HepG2 (cell line): ENCODE data around the gene NAV2. TPM values are rescaled to one million over a fixed set of nuclear protein-coding genes. Genes with fewer than 3 reads are reported as not detected.

Experiments used
- ATAC-seq: fragments of 200-7000 bp; cut with Tn5 transposase; 3 replicates; pipeline ENCODE4 v1.9.1; 2020; ENCODE audit warnings: mild to moderate bottlenecking, moderate library complexity
- BruUV-seq: library from RNA; stranded (reverse); fragments of 400-500 nt; replicated peaks from 2 replicates; lab custom pipeline; 2021; lab: Mats Ljungman, UMichigan
- CTCF ChIA-PET: fragments of 300-600 bp; formaldehyde crosslinking; extraction: SDS; loops from one replicate; lab custom pipeline; 2021; ENCODE audit warnings: low total read pairs, inconsistent platforms, low intra/inter-chr PET ratio; lab: Yijun Ruan, JAX
- POLR2A ChIA-PET: fragments of 350-600 bp; sonication (Branson Sonifier 250); formaldehyde crosslinking; loops from one replicate; lab custom pipeline; 2020; ENCODE audit warnings: antibody characterized with exemption, inconsistent platforms; lab: Yijun Ruan, JAX
- DNase-seq: peaks from one replicate; pipeline ENCODE4 v3.0.0-alpha.2; 2015; ENCODE audit warnings: low spot score
- FAIRE-seq: peaks from 3 replicates; lab custom pipeline; 2011; peaks lifted over from hg19 to GRCh38; lab: Jason Lieb, UNC
- H2AFZ ChIP-seq: one replicate; pipeline ENCODE4 v1.6.1; 2011; ENCODE audit warnings: low read length, inconsistent platforms
- H3K27ac ChIP-seq: fragments of 300-600 bp; 3 replicates; pipeline ENCODE4 v1.8.0; 2011; ENCODE audit warnings: mixed run types, mild to moderate bottlenecking, mixed read lengths, low read length, inconsistent platforms; ENCODE audit not compliant: insufficient read depth; ENCODE audit errors: extremely low read length
- H3K27me3 ChIP-seq, 2 experiments: fragments of 200-600 bp in 1 of 2; 2 replicates in 1 of 2; 3 replicates in 1 of 2; pipeline versions ENCODE4 v1.6.0 to v1.8.0; 2011; ENCODE audit warnings: low read length in 2 of 2, mild to moderate bottlenecking in 2 of 2, moderate library complexity in 2 of 2, inconsistent platforms in 1 of 2; ENCODE audit not compliant: insufficient read depth in 2 of 2, control insufficient read depth in 1 of 2
- H3K36me3 ChIP-seq, 2 experiments: fragments of 200-600 bp in 1 of 2; replicated peaks in 1 of 2; 2 replicates in 1 of 2; 3 replicates in 1 of 2; pipeline versions ENCODE4 v1.5.1 to v1.8.0; 2011; ENCODE audit warnings: low read length in 2 of 2, inconsistent platforms in 1 of 2; ENCODE audit not compliant: insufficient read depth in 2 of 2, control insufficient read depth in 1 of 2
- H3K4me1 ChIP-seq: 2 replicates; pipeline ENCODE4 v1.5.1; 2012; ENCODE audit warnings: low read length, inconsistent platforms; ENCODE audit not compliant: insufficient read depth
- H3K4me2 ChIP-seq: 2 replicates; pipeline ENCODE4 v1.6.0; 2011; ENCODE audit warnings: low read depth, low read length, inconsistent platforms
- H3K4me3 ChIP-seq, 3 experiments: fragments of 200-600 bp in 1 of 3; sonication (generic), shearing (Covaris generic) in 1 of 3; replicated peaks in 1 of 3; 2 replicates each; pipeline ENCODE4 v1.5.1; 2011 to 2016; ENCODE audit warnings: low read length in 3 of 3, inconsistent platforms in 2 of 3, low read depth in 2 of 3, mild to moderate bottlenecking in 2 of 3, control low read depth in 1 of 3, mixed read lengths in 1 of 3; ENCODE audit not compliant: insufficient read depth in 1 of 3
- H3K79me2 ChIP-seq: one replicate; pipeline ENCODE4 v1.6.1; 2011; ENCODE audit warnings: low read length, inconsistent platforms; ENCODE audit not compliant: insufficient read depth
- H3K9ac ChIP-seq: 2 replicates; pipeline ENCODE4 v1.6.0; 2011; ENCODE audit warnings: mild to moderate bottlenecking, low read depth, low read length, inconsistent platforms; ENCODE audit not compliant: insufficient read depth
- H3K9me3 ChIP-seq: 2 replicates; pipeline ENCODE4 v1.5.1; 2012; ENCODE audit warnings: mild to moderate bottlenecking, low read length
- H4K20me1 ChIP-seq: 2 replicates; pipeline ENCODE4 v1.6.0; 2011; ENCODE audit warnings: inconsistent platforms, mild to moderate bottlenecking, low read length, moderate library complexity; ENCODE audit not compliant: insufficient read depth
- ATF5 ChIP-seq: sonication (generic); formaldehyde crosslinking; IDR thresholded peaks from 2 replicates; pipeline ENCODE4 v1.4.0; 2020; ENCODE audit warnings: mild to moderate bottlenecking, low read depth, missing genetic modification reagents
- FUBP1 ChIP-seq: sonication (generic); formaldehyde crosslinking; IDR thresholded peaks from 2 replicates; pipeline ENCODE4 v1.5.1; 2020; ENCODE audit warnings: missing genetic modification reagents, mild to moderate bottlenecking, borderline replicate concordance
- KLF12 ChIP-seq: sonication (generic); formaldehyde crosslinking; IDR thresholded peaks from 2 replicates; pipeline ENCODE4 v1.4.0; 2020; ENCODE audit warnings: missing genetic modification reagents, borderline replicate concordance
- NFYB ChIP-seq: sonication (generic); formaldehyde crosslinking; IDR thresholded peaks from 2 replicates; pipeline ENCODE4 v1.4.0; 2020; ENCODE audit warnings: missing genetic modification reagents
- NR1H2 ChIP-seq: sonication (generic); formaldehyde crosslinking; IDR thresholded peaks from 2 replicates; pipeline ENCODE4 v1.8.1; 2022; ENCODE audit warnings: low read depth, missing genetic modification reagents, borderline replicate concordance
- RNF219 ChIP-seq: sonication (generic); formaldehyde crosslinking; IDR thresholded peaks from 2 replicates; pipeline ENCODE4 v1.5.0; 2020; ENCODE audit warnings: mild to moderate bottlenecking, missing genetic modification reagents
- RXRB ChIP-seq: IDR thresholded peaks from 2 replicates; pipeline ENCODE4 v1.6.1; 2016; ENCODE audit warnings: borderline replicate concordance, missing genetic modification reagents, missing compliant biosample characterization
- SMAD3 ChIP-seq: sonication (generic); formaldehyde crosslinking; IDR thresholded peaks from 2 replicates; pipeline ENCODE4 v1.4.0; 2020; ENCODE audit warnings: missing genetic modification reagents
- TBP ChIP-seq: sonication (generic); formaldehyde crosslinking; IDR thresholded peaks from 2 replicates; pipeline ENCODE4 v1.5.0; 2020; ENCODE audit warnings: missing genetic modification reagents
- ZEB1 ChIP-seq: IDR thresholded peaks from 2 replicates; pipeline ENCODE4 v1.6.1; 2012; ENCODE audit warnings: mild to moderate bottlenecking, low read depth, inconsistent platforms; ENCODE audit not compliant: insufficient replicate concordance
- ZNF282 ChIP-seq: fragments of 450-650 bp; IDR thresholded peaks from 2 replicates; pipeline ENCODE4 v1.6.1; 2018; ENCODE audit not compliant: partially characterized antibody
- ZNF33A ChIP-seq: sonication (generic); formaldehyde crosslinking; IDR thresholded peaks from 2 replicates; pipeline ENCODE4 v1.5.1; 2020; ENCODE audit warnings: missing genetic modification reagents, mild to moderate bottlenecking, moderate library complexity, borderline replicate concordance
- WGBS: methylation state at CpG from one replicate; pipeline ENCODE4 v1.1.6; 2017; ENCODE audit warnings: low lambda C conversion rate; 5-methylcytosine and 5-hydroxymethylcytosine counted together
- in situ Hi-C: cut with HindIII; loops from 2 replicates; pipeline ENCODE4 v1.10.0; 2017; ENCODE audit warnings: low pct_unique_long_range_greater_than_20kb; ENCODE audit not compliant: extremely low pct_ligation_motif_present
- intact Hi-C: fragments of 100-400 bp; cut with micrococcal nuclease; formaldehyde crosslinking; loops from one replicate; pipeline ENCODE4 v1.10.0; 2022; ENCODE audit not compliant: unreplicated experiment
- polyA plus RNA-seq, 8 experiments: library from polyadenylated mRNA; depleted of rRNA in 3 of 8; stranded (reverse) in 7 of 8; unstranded in 1 of 8; fragments of >200 nt; fragmentation: Illumina TruSeq in 4 of 8; extraction: Trizol in 4 of 8; gene quantifications; 2 replicates each; pipeline versions ENCODE4 v1.2.1 to v1.2.3, GENCODE V29; 2011 to 2016; ENCODE audit warnings: low read depth in 4 of 8, missing spikeins in 1 of 8, mixed read lengths in 1 of 8; ENCODE audit not compliant: insufficient read depth in 1 of 8
- total RNA-seq, 5 experiments: library from RNA; depleted of rRNA; stranded (reverse); fragments of >200 nt; fragmentation: Illumina TruSeq; extraction: Trizol; gene quantifications; 2 replicates each; pipeline ENCODE4 v1.2.3, GENCODE V29; 2016; ENCODE audit warnings: low read depth in 1 of 5
- TF ChIP-seq, protein P1 (sequence below): sonication (generic); formaldehyde crosslinking; IDR thresholded peaks from 2 replicates; pipeline ENCODE4 v1.4.0; 2020; ENCODE audit warnings: missing genetic modification reagents
- TF ChIP-seq, protein P2 (sequence below): sonication (generic); formaldehyde crosslinking; IDR thresholded peaks from 2 replicates; pipeline ENCODE4 v1.4.0; 2020; ENCODE audit warnings: mild to moderate bottlenecking, missing genetic modification reagents
- TF ChIP-seq, protein P3 (sequence below): IDR thresholded peaks from 2 replicates; pipeline ENCODE4 v1.6.1; 2016; ENCODE audit warnings: low read depth, borderline replicate concordance

NAV2 gene
- total and polyA plus RNA-seq, 2 of the 13 experiments (the other 11 are each of a cell fraction or from before 2014, with no cell fraction given), result 9.3 to 34.6 TPM

GRCh38 chr11:19675397-19675796, 37.2 kb upstream of the NAV2 start:
- in situ Hi-C loops, result no loop called here
- no peak for ATAC-seq
- TF ChIP-seq, protein P1, sequence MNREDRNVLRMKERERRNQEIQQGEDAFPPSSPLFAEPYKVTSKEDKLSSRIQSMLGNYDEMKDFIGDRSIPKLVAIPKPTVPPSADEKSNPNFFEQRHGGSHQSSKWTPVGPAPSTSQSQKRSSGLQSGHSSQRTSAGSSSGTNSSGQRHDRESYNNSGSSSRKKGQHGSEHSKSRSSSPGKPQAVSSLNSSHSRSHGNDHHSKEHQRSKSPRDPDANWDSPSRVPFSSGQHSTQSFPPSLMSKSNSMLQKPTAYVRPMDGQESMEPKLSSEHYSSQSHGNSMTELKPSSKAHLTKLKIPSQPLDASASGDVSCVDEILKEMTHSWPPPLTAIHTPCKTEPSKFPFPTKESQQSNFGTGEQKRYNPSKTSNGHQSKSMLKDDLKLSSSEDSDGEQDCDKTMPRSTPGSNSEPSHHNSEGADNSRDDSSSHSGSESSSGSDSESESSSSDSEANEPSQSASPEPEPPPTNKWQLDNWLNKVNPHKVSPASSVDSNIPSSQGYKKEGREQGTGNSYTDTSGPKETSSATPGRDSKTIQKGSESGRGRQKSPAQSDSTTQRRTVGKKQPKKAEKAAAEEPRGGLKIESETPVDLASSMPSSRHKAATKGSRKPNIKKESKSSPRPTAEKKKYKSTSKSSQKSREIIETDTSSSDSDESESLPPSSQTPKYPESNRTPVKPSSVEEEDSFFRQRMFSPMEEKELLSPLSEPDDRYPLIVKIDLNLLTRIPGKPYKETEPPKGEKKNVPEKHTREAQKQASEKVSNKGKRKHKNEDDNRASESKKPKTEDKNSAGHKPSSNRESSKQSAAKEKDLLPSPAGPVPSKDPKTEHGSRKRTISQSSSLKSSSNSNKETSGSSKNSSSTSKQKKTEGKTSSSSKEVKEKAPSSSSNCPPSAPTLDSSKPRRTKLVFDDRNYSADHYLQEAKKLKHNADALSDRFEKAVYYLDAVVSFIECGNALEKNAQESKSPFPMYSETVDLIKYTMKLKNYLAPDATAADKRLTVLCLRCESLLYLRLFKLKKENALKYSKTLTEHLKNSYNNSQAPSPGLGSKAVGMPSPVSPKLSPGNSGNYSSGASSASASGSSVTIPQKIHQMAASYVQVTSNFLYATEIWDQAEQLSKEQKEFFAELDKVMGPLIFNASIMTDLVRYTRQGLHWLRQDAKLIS (CRISPR knock-in tag), result no peak
- TF ChIP-seq, protein P2, sequence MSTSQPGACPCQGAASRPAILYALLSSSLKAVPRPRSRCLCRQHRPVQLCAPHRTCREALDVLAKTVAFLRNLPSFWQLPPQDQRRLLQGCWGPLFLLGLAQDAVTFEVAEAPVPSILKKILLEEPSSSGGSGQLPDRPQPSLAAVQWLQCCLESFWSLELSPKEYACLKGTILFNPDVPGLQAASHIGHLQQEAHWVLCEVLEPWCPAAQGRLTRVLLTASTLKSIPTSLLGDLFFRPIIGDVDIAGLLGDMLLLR (CRISPR knock-in tag), result no peak
- TF ChIP-seq NR1H2 (no peak), ZNF33A (CRISPR knock-in tag) (no peak), RNF219 (CRISPR knock-in tag) (no peak), RXRB (CRISPR knock-in tag) (no peak), TBP (CRISPR knock-in tag) (no peak), ZEB1 (no peak), KLF12 (CRISPR knock-in tag) (no peak), NFYB (CRISPR knock-in tag) (no peak), SMAD3 (CRISPR knock-in tag) (no peak), ATF5 (CRISPR knock-in tag) (no peak), FUBP1 (CRISPR knock-in tag) (no peak), ZNF282 (no peak)
- TF ChIP-seq, protein P3, sequence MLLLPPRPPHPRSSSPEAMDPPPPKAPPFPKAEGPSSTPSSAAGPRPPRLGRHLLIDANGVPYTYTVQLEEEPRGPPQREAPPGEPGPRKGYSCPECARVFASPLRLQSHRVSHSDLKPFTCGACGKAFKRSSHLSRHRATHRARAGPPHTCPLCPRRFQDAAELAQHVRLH, result no peak

More at GRCh38 chr11:19675397-19675796, 37.2 kb upstream of the NAV2 start:
- FAIRE-seq (no peak), DNase-seq (no peak)
- H3K27ac ChIP-seq, result no peak overlapping the region
- CTCF ChIA-PET, result no interaction called here
- H3K4me1 ChIP-seq, result no peaks in the 10 kb centered on the region
- H3K9me3 ChIP-seq, result no peaks in the 10 kb centered on the region
- POLR2A ChIA-PET, result no interaction called here
- no peak overlapping the region for H3K4me2 ChIP-seq
- H3K79me2 ChIP-seq, result no peaks in the 10 kb centered on the region
- H3K36me3 ChIP-seq, result no peaks in the 10 kb centered on the region
- no peak overlapping the region for H3K4me3 ChIP-seq
- no TSS peak for BruUV-seq
- peaks cover 0 to 49% of the 10 kb centered on the region in 2 experiments for H3K27me3 ChIP-seq
- no peak overlapping the region for H3K9ac ChIP-seq
- intact Hi-C loops, result no loop called here
- WGBS, result 2% methylated on average over 5 of the region's 5 CpGs
- H2AFZ ChIP-seq, result no peak overlapping the region
- H4K20me1 ChIP-seq, result no peaks in the 10 kb centered on the region
